ENCODE results near the gene TNPO1. TPM values are rescaled to one million over a fixed set of nuclear protein-coding genes. Genes with fewer than 3 reads are reported as not detected.

TNPO1 gene
- total and polyA plus RNA-seq, 2 of the 13 experiments (the other 11 are each of a cell fraction or from before 2014, with no cell fraction given): 26.7 to 123 TPM

GRCh38 chr5:72847989-72848473, 31.6 kb downstream of the TNPO1 start (continued):
- TF ChIP-seq ZNF275 (CRISPR knock-in tag; IDR thresholded peaks at IDR 0.05; ENCODE audit: borderline replicate concordance) (no peak), SAFB2 (CRISPR knock-in tag; IDR thresholded peaks at IDR 0.05; ENCODE audit: borderline replicate concordance, low read depth) (no peak), ZNF160 (CRISPR knock-in tag; IDR thresholded peaks at IDR 0.05) (peak; percentile 71; the same call in 1 of the 2 replicates), CCAR2 (optimal IDR thresholded peaks at IDR 0.05; ENCODE audit: low read depth, low read length) (no peak), TFDP2 (CRISPR knock-in tag; IDR thresholded peaks at IDR 0.05) (peak; percentile 50; the same call in 1 of the 2 replicates), ATF7 (IDR thresholded peaks at IDR 0.05) (no peak), ATF7 (CRISPR knock-in tag; IDR thresholded peaks at IDR 0.05) (no peak), MAFK (conservative IDR thresholded peaks at IDR 0.05 in 1 of 2, IDR thresholded peaks at IDR 0.05 in 1 of 2; ENCODE audit: low read length in 2 of 2) (no peak), FOSL2 (CRISPR knock-in tag; IDR thresholded peaks at IDR 0.05) (peak; percentile 97), ZFP36L2 (CRISPR knock-in tag; IDR thresholded peaks at IDR 0.05) (no peak), ZNF607 (CRISPR knock-in tag; IDR thresholded peaks at IDR 0.05; ENCODE audit: borderline replicate concordance) (peak; percentile 80; the same call in 1 of the 2 replicates), SRSF9 (IDR thresholded peaks at IDR 0.05; ENCODE audit: borderline replicate concordance, insufficient read depth, low read depth, low read length, poor library complexity, severe bottlenecking) (no peak), ZNF550 (CRISPR knock-in tag; IDR thresholded peaks at IDR 0.05; ENCODE audit: borderline replicate concordance) (no peak), NCOA2 (CRISPR knock-in tag; IDR thresholded peaks at IDR 0.05) (peak; percentile 33; the same call in 1 of the 2 replicates), SMAD3 (CRISPR knock-in tag; IDR thresholded peaks at IDR 0.05) (peak; percentile 72; the same call in 1 of the 2 replicates), ZNF383 (CRISPR knock-in tag; IDR thresholded peaks at IDR 0.05; ENCODE audit: borderline replicate concordance) (no peak), HNRNPL (IDR thresholded peaks at IDR 0.05; ENCODE audit: low read depth, low read length) (peak; percentile 57; the same call in 1 of the 2 replicates)
- TF ChIP-seq, protein P1, sequence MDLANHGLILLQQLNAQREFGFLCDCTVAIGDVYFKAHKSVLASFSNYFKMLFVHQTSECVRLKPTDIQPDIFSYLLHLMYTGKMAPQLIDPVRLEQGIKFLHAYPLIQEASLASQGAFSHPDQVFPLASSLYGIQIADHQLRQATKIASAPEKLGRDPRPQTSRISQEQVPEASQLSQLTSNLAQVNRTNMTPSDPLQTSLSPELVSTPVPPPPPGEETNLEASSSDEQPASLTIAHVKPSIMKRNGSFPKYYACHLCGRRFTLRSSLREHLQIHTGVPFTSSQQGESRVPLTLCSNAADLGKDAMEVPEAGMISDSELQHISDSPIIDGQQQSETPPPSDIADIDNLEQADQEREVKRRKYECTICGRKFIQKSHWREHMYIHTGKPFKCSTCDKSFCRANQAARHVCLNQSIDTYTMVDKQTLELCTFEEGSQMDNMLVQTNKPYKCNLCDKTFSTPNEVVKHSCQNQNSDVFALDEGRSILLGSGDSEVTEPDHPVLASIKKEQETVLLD (CRISPR knock-in tag; IDR thresholded peaks at IDR 0.05; ENCODE audit: low read depth): no peak
- TF ChIP-seq, protein P2, sequence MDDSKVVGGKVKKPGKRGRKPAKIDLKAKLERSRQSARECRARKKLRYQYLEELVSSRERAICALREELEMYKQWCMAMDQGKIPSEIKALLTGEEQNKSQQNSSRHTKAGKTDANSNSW (CRISPR knock-in tag; IDR thresholded peaks at IDR 0.05; ENCODE audit: borderline replicate concordance): no peak
- TF ChIP-seq, protein P3, sequence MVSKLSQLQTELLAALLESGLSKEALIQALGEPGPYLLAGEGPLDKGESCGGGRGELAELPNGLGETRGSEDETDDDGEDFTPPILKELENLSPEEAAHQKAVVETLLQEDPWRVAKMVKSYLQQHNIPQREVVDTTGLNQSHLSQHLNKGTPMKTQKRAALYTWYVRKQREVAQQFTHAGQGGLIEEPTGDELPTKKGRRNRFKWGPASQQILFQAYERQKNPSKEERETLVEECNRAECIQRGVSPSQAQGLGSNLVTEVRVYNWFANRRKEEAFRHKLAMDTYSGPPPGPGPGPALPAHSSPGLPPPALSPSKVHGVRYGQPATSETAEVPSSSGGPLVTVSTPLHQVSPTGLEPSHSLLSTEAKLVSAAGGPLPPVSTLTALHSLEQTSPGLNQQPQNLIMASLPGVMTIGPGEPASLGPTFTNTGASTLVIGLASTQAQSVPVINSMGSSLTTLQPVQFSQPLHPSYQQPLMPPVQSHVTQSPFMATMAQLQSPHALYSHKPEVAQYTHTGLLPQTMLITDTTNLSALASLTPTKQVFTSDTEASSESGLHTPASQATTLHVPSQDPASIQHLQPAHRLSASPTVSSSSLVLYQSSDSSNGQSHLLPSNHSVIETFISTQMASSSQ (IDR thresholded peaks at IDR 0.05; ENCODE audit: low read depth): no peak
- TF ChIP-seq, protein P3 (CRISPR knock-in tag; IDR thresholded peaks at IDR 0.05; ENCODE audit: borderline replicate concordance): no peak
